HUDEP-2 (cell line): ENCODE data around the gene SLC8A3.

ENCODE experiments used
- DNase-seq, 76 experiments: peaks; one replicate each; lab custom pipeline; 2025; ENCODE audit not compliant: unreplicated experiment in 76 of 76; lab: John Stamatoyannopoulos, UW

SLC8A3 gene

DNA sequence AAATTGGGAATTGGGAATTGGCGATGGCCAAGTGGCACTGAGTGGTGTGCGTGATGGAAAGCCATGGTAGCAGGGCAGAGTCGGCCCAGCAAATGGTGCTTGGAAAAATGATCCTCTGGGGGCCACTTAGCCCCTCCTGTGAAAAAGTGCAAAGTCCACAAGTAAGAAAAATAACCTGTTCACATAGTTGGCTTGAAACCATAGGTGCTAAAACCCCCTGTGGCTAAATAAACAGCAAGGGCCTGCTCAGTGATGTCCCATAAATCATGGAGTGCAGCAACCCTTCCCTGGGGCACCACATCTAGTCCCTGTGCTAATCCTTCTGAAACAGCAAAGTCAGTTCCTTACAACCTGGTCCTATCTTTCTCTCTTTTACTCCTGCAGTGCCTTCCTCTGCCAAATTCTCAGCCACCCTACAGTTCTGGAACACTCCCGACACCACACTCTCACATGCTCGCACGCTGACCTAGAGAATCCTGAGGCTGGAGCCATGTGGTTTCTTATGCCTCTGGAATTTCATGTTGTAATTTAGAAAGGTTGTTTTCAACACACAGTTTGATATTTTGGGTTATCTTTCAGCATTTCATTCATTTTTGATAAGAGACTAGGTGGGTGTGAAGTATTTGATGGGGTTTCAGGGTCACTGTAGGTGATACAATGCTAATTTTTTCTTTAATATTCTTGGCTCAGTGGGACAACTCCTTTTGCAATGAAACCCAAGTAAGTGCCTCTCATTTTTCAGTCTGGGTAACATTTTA lies 186.0 kb downstream of the SLC8A3 start:
- no peak for DNase-seq

GRCh38 chr14:70000601-70001000 lies 188.2 kb downstream of the SLC8A3 start:
- no peak for DNase-seq

GRCh38 chr14:69999261-69999674 lies 189.5 kb downstream of the SLC8A3 start:
- DNase-seq: no peak

DNA sequence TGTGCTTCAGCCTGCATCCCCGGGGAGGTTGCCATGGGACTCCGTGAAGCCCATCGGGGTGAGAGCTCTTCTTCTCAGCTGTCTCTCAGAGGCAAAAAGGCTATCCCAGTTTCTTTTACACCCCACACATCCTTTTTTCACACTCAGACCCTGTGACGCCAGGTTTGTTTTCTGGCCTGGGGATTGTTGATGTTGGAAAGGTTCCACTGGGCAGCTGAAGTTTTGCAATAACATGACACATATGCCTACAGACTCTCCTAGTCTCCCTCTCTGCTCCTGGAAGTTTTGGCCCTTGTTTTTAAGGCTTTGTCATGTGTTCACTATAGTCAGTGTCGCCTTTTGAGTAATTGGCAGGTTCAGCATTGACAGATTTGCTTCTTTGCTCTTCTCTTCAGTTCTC lies 190.9 kb downstream of the SLC8A3 start:
- no peak for DNase-seq

GRCh38 chr14:69996216-69996615 lies 192.5 kb downstream of the SLC8A3 start:
- DNase-seq: no peak
